ENCODE results near the gene TH. TPM values are rescaled to one million over a fixed set of nuclear protein-coding genes. Genes with fewer than 3 reads are reported as not detected.

The TH gene
- total RNA-seq (2022; extraction: Qiagen RNA extraction) = 0.06 to 0.23 TPM in 2 of 5 replicates, not detected in the others

GRCh38 chr11:2171591-2172003 lies at the start of gene TH:
TSS of gene TH (minus strand) at chr11:2171815. CDS start at chr11:2171786, 29 bp downstream.

GRCh38 chr11:2160736-2161259 lies 10.8 kb downstream of the TH start, which contains the start of gene INS:
TSS of gene INS (minus strand) at chr11:2161209. CDS start at chr11:2160971, 238 bp downstream.

GRCh38 chr11:2139123-2139521 lies 32.5 kb downstream of the TH start, which contains the start of gene IGF2:
TSS of gene IGF2 (minus strand) at chr11:2139389. CDS start at chr11:2135523, 3,866 bp downstream.

Other genes starting within 250 kb of the TH start
- gene MRPL23, start 224.5 kb downstream of the TH start, total RNA-seq (2022; extraction: Qiagen RNA extraction) = 133 to 163 TPM (median 158 TPM) in 5 replicates
- 5.3 to 14.5 TPM (median 10.2 TPM) in 5 replicates for gene H19, start 174.0 kb downstream of the TH start, total RNA-seq (2022; extraction: Qiagen RNA extraction)
- gene IGF2, start 32.4 kb downstream of the TH start, total RNA-seq (2022; extraction: Qiagen RNA extraction) = 1.5 to 2.9 TPM (median 2.8 TPM) in 5 replicates
- gene INS, start 10.6 kb downstream of the TH start, total RNA-seq (2022; extraction: Qiagen RNA extraction) = not detected in 5 replicates
- 0.06 to 0.09 TPM in 2 of 5 replicates, not detected in the others for gene ASCL2, start 98.8 kb upstream of the TH start, total RNA-seq (2022; extraction: Qiagen RNA extraction)
- gene C11orf21, start 130.1 kb upstream of the TH start, total RNA-seq (2022; extraction: Qiagen RNA extraction) = not detected in 5 replicates
- not detected in 5 replicates for gene TSPAN32, start 130.2 kb upstream of the TH start, total RNA-seq (2022; extraction: Qiagen RNA extraction)
- 303 to 426 TPM (median 411 TPM) in 5 replicates for gene CD81, start 205.5 kb upstream of the TH start, total RNA-seq (2022; extraction: Qiagen RNA extraction)
- 47.0 to 84.0 TPM (median 68.8 TPM) in 5 replicates for gene TSSC4, start 228.9 kb upstream of the TH start, total RNA-seq (2022; extraction: Qiagen RNA extraction)